Subcutaneous adipose tissue (tissue), 4 donors: ENCODE data around the gene IQCE. TPM values are rescaled to one million over a fixed set of nuclear protein-coding genes. Genes with fewer than 3 reads are reported as not detected.

ENCODE experiments used
- total RNA-seq, 4 donors: library from RNA; depleted of rRNA; stranded (reverse); fragments of >200 nt; gene quantifications; one replicate each; pipeline ENCODE4 v1.1.0, GENCODE V29; 2016
- TF ChIP-seq, protein P1 (sequence below): fragments of 450-650 bp; IDR thresholded peaks from one replicate; pipeline ENCODE4 v1.5.1; 2016; ENCODE audit warnings: low read depth, mild to moderate bottlenecking, control low read depth, antibody characterized with exemption, moderate library complexity

The IQCE gene
- total RNA-seq, 4 donors from 2014 or later, result 9.0 to 20.7 (median 12.6) TPM

DNA sequence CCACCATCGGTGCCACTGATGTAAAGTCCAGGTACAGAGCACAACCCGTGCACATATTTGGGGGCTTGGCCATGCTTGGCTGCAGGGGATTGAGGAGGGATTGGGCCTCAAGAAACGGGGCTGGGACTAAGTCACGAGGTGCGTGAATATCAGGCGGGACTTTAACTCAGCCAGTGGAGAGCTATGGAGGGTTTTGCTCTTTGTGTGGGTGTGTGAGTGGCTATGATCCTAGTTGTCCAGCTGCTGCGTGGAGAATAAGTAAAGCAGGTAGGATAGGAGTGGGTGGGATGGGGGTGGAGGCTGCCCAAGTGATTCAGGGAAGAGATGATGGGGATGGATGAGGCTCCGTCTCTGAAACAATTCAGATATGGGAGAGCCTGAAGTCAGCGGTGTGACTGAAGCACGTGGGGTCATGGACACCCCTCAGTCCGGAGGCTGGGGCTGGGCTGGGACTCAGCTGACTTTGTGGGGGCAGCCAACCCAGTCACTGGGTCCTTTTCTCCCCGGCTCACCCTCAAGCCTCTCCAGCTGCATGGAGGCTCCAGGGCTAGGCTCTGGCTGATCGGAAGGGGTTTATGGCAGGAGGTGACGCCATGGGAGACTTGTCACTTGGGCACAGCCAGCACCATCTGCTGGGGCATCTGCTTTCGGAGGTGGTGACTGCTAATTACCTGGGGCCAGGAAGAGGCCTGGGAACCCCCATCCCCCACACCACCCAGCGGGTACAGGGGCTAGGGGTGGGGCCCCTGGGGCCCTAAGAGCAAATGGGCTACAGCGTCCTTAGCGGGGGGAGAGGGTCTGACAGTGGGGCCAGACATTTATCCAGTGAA is 40.9 kb upstream of the IQCE start:
- TF ChIP-seq, protein P1, sequence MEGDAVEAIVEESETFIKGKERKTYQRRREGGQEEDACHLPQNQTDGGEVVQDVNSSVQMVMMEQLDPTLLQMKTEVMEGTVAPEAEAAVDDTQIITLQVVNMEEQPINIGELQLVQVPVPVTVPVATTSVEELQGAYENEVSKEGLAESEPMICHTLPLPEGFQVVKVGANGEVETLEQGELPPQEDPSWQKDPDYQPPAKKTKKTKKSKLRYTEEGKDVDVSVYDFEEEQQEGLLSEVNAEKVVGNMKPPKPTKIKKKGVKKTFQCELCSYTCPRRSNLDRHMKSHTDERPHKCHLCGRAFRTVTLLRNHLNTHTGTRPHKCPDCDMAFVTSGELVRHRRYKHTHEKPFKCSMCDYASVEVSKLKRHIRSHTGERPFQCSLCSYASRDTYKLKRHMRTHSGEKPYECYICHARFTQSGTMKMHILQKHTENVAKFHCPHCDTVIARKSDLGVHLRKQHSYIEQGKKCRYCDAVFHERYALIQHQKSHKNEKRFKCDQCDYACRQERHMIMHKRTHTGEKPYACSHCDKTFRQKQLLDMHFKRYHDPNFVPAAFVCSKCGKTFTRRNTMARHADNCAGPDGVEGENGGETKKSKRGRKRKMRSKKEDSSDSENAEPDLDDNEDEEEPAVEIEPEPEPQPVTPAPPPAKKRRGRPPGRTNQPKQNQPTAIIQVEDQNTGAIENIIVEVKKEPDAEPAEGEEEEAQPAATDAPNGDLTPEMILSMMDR, result no peak

DNA sequence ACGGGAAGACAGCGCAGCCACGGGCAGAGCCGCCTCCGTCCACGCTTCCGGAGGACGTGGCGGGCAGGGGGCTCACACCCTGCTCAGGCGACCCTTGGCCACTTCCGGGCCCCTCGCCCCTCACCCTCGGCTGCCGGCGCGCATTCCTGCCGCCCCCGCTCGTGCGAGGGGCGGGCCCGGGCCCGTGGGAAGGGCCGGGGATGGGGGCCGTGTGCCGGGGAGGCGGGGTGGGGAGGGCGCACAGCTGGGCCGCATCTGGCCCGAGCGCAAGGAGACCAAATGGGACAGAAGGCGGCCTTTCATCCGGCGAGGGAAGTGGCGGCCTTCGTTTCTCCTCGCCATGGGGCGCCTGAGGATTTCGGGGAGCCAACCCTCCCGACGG is 40.1 kb upstream of the IQCE start:
- TF ChIP-seq, protein P1, result no peak

DNA sequence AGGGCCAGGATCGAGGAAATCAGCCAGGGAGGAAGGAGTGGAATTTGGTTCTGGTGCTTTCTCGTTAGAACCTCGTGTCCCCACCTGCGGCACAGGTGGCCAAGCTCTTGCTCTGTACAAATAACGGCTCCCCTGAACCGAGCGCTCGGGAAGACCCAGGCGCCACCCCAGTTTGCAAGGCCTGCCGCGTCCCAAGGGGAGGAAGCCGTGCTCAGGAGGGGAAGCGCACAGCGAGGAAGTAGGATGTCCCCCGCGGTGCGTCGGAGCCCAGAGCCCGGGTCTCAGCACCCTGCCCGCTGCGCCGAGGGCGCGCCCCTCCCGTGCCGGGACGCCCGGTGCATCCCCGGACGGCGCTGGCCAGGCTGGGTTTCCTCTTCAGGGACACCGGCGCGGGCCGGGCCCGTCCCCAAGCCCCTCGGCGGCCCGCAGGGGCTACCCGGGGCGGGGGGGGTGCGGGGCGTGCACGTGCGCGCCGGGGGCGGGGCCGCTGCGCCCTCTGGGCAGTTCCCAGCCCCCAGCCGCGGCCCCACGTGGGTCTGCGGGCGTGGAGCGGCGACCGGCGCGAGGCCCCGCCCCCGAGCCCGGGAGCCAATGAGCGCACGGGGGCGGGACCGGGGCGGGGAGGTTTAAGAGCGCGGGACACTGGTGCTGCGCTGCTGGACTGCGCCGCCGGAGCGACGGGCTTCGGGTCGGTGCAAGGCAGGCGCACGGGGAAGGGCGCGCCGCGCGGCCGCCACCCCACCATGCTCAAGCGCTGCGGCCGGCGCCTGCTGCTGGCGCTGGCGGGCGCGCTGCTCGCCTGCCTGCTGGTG is 39.5 kb upstream of the IQCE start, which contains the start of gene LFNG:
Gene LFNG, plus strand, starts transcription at position 656 of the 812 bp plus-strand sequence. Its CDS starts 88 bp downstream, at position 744.
- TF ChIP-seq, protein P1, result no peak

DNA sequence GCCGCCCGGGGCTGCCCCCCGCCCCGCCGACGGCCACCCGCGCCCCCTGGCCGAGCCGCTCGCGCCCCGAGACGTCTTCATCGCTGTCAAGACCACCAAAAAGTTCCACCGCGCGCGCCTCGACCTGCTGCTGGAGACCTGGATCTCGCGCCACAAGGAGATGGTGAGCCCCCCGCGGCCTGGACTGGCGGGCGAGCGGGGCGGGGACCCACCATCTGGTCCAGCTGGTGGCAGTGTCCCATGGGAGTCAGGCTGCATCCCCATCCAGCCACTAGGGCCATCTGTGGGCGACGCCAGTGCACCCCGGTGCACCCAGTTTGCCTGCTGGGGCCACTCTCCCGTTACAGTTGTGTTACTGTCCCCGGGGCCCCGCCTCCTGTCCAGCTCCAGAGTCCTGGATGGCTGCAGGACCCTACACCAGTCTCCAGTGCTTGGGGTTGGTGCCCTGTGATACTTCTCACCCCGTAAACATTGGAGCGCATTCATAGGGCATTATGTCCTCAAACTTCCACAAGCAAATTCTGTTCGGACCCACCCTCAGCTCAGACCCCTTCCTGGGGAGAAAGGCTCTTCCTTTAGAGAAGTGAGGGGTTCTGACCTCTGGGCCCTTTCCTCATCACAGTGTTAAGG is 38.5 kb upstream of the IQCE start:
- TF ChIP-seq, protein P1, result no peak

DNA sequence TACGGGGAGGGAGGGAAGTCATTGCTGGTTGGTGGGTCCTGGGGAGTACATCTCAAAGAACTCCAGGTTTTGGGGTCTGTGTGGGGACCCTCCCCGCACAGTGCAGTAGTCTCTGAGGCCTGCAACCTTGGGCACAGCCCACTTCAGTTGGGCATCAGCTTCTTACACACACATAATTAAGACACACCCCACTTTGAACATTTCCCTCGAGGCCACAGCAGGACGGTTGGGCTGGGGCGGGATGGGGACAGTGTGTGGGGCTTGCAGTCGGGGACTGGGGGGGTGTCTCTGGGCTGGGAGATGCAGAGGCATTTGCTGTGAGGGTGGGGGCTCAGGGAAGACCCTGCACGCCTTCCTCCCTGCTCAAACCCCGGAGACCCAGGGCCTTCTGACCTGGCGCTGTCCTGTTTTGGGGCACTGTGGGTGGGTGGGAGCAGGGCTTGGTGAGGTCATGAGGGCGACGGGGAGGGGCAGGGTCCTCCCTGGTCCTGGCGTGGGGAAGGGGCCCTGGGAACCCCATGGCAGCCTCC is 38.0 kb upstream of the IQCE start:
- TF ChIP-seq, protein P1, result no peak

DNA sequence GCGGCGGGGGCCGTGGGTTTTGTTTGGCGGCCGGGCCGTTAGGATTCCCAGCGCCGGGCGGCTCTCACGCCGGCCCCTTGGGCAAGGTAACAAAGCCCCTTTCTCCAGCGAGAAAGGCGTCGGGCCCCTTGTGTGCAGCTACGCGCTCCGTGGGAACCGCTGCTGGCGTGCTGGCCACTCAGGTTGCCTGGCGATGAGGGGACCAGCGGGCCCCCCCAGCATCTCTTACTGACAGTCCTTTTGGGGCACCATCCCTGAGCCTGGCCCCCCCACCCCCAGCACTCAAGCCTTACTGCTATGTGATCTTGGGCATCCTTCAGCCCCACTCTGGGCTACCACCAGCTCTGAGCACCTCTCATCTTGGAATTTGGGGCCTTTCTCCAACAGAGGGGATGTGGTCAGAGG is 37.4 kb upstream of the IQCE start:
- TF ChIP-seq, protein P1, result no peak
